Suprapubic skin (tissue), 4 donors: Measurements from ENCODE around the gene SYNPO. TPM values are rescaled to one million over a fixed set of nuclear protein-coding genes. Genes with fewer than 3 reads are reported as not detected.

Source experiments
- DNase-seq, 2 donors: peaks; one replicate each; pipeline ENCODE4 v3.0.0-alpha.2; 2019; ENCODE audit warnings: low spot score in 2 of 2
- H3K27ac ChIP-seq: fragments of 200-600 bp; sonication (generic); one replicate; pipeline ENCODE4 v1.5.1; 2019
- H3K27me3 ChIP-seq: fragments of 200-600 bp; sonication (generic); one replicate; pipeline ENCODE4 v1.5.1; 2019
- H3K36me3 ChIP-seq: fragments of 200-600 bp; sonication (generic); one replicate; pipeline ENCODE4 v1.5.1; 2019
- H3K4me1 ChIP-seq: fragments of 200-600 bp; sonication (generic); one replicate; pipeline ENCODE4 v1.5.1; 2019
- H3K4me3 ChIP-seq: fragments of 200-600 bp; sonication (generic); one replicate; pipeline ENCODE4 v1.5.1; 2019; ENCODE audit warnings: mild to moderate bottlenecking
- H3K9me3 ChIP-seq: fragments of 200-600 bp; sonication (generic); one replicate; pipeline ENCODE4 v1.5.1; 2019
- EP300 ChIP-seq: sonication (generic); formaldehyde crosslinking; IDR thresholded peaks from one replicate; pipeline ENCODE4 v1.6.1; 2017; ENCODE audit warnings: antibody characterized with exemption
- POLR2A ChIP-seq, 2 donors: fragments of 450-650 bp; IDR thresholded peaks; one replicate each; pipeline ENCODE4 v1.6.1; 2017; ENCODE audit warnings: antibody characterized with exemption in 2 of 2, mild to moderate bottlenecking in 2 of 2, moderate library complexity in 2 of 2
- POLR2AphosphoS5 ChIP-seq, 3 donors: sonication (generic); formaldehyde crosslinking; IDR thresholded peaks; one replicate each; pipeline ENCODE4 v1.6.1; 2017; ENCODE audit warnings: antibody characterized with exemption in 3 of 3
- WGBS: methylation state at CpG from one replicate; pipeline ENCODE4 v1.1.5; 2018; 5-methylcytosine and 5-hydroxymethylcytosine counted together
- total RNA-seq, 4 donors: library from RNA; depleted of rRNA; stranded (reverse); fragments of >200 nt; gene quantifications; one replicate each; pipeline ENCODE4 v1.1.0, GENCODE V29; 2016
- TF ChIP-seq, protein P1 (sequence below), 2 donors: fragments of 200-600 bp in 1 of 2; fragments of 450-650 bp in 1 of 2; sonication (generic) in 1 of 2; IDR thresholded peaks; one replicate each; pipeline ENCODE4 v1.5.1; 2016 to 2019; ENCODE audit warnings: antibody characterized with exemption in 2 of 2, mild to moderate bottlenecking in 1 of 2, moderate library complexity in 1 of 2

SYNPO gene
- total RNA-seq, 4 donors from 2014 or later: 3.3 to 8.5 (median 5.6) TPM

- TF ChIP-seq POLR2AphosphoS5 (IDR thresholded peaks at IDR 0.05) (no peak), EP300 (no peak), POLR2A (IDR thresholded peaks at IDR 0.05) (no peak)
- TF ChIP-seq, protein P1, sequence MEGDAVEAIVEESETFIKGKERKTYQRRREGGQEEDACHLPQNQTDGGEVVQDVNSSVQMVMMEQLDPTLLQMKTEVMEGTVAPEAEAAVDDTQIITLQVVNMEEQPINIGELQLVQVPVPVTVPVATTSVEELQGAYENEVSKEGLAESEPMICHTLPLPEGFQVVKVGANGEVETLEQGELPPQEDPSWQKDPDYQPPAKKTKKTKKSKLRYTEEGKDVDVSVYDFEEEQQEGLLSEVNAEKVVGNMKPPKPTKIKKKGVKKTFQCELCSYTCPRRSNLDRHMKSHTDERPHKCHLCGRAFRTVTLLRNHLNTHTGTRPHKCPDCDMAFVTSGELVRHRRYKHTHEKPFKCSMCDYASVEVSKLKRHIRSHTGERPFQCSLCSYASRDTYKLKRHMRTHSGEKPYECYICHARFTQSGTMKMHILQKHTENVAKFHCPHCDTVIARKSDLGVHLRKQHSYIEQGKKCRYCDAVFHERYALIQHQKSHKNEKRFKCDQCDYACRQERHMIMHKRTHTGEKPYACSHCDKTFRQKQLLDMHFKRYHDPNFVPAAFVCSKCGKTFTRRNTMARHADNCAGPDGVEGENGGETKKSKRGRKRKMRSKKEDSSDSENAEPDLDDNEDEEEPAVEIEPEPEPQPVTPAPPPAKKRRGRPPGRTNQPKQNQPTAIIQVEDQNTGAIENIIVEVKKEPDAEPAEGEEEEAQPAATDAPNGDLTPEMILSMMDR (IDR thresholded peaks at IDR 0.05): no peak
- H3K27me3 ChIP-seq: no peaks in the 10 kb centered on the region
- WGBS: 22% methylated on average over 8 of the region's 11 CpGs
- no peaks in the 10 kb centered on the region for H3K9me3 ChIP-seq
- H3K27ac ChIP-seq: peak overlapping the region; percentile 8
- DNase-seq: peak in 1 of 2 donors; percentile 82
- H3K36me3 ChIP-seq: no peaks in the 10 kb centered on the region
- no peak overlapping the region for H3K4me3 ChIP-seq
- peaks cover 41% of the 10 kb centered on the region for H3K4me1 ChIP-seq
Observed at GRCh38 chr5:150599917-150600511, 40.4 kb upstream of the SYNPO start.

GRCh38 chr5:150600616-150601490, 39.6 kb upstream of the SYNPO start:
- no peak for DNase-seq
- TF ChIP-seq POLR2A (IDR thresholded peaks at IDR 0.05) (no peak), EP300 (no peak), POLR2AphosphoS5 (IDR thresholded peaks at IDR 0.05) (no peak)
- TF ChIP-seq, protein P1 (IDR thresholded peaks at IDR 0.05): no peak
- no peaks in the 10 kb centered on the region for H3K36me3 ChIP-seq
- no peak overlapping the region for H3K4me3 ChIP-seq
- H3K27ac ChIP-seq: peak overlapping the region; percentile 8
- H3K9me3 ChIP-seq: no peaks in the 10 kb centered on the region
- 44% methylated on average over 19 of the region's 25 CpGs for WGBS
- H3K27me3 ChIP-seq: no peaks in the 10 kb centered on the region
- H3K4me1 ChIP-seq: peaks cover 41% of the 10 kb centered on the region

- WGBS: 69% methylated on average over 16 of the region's 16 CpGs
- peaks cover 41% of the 10 kb centered on the region for H3K4me1 ChIP-seq
- no peaks in the 10 kb centered on the region for H3K27me3 ChIP-seq
Observed at GRCh38 chr5:150601491-150602345, 38.7 kb upstream of the SYNPO start.

DNA sequence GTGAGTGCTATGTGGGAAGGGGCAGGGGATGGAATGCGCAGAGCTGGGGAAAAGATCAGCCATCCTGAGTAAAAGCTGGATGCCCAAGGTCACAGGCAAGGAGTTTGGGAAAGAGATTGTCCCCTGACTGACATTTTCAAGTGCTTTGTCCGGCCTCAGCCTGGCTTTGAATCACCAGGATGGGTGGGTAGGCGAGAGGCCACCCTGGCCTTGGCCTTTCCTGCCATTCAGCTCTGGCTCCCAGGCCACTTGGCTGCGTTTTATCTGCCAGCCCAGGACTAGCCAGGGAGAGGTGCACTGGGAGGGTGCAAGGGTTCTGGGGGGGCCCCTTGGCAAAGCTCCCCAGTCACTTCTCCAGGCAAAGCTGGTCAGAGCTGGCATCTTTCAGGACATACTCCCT, 37.4 kb upstream of the SYNPO start:
- H3K27ac ChIP-seq: no peak overlapping the region
- no peaks in the 10 kb centered on the region for H3K9me3 ChIP-seq
- no peak for DNase-seq
- WGBS: 84% methylated on average over 4 of the region's 4 CpGs
- peaks cover 41% of the 10 kb centered on the region for H3K4me1 ChIP-seq
- no peaks in the 10 kb centered on the region for H3K36me3 ChIP-seq
- TF ChIP-seq POLR2A (IDR thresholded peaks at IDR 0.05) (no peak), EP300 (no peak), POLR2AphosphoS5 (IDR thresholded peaks at IDR 0.05) (no peak)
- TF ChIP-seq, protein P1 (IDR thresholded peaks at IDR 0.05): no peak
- H3K4me3 ChIP-seq: no peak overlapping the region
- no peaks in the 10 kb centered on the region for H3K27me3 ChIP-seq

More at GRCh38 chr5:150601491-150602345, 38.7 kb upstream of the SYNPO start:
- DNase-seq: no peak
- H3K4me3 ChIP-seq: no peak overlapping the region
- H3K27ac ChIP-seq: no peak overlapping the region
- no peaks in the 10 kb centered on the region for H3K9me3 ChIP-seq
- no peaks in the 10 kb centered on the region for H3K36me3 ChIP-seq
- TF ChIP-seq EP300 (no peak), POLR2A (IDR thresholded peaks at IDR 0.05) (no peak), POLR2AphosphoS5 (IDR thresholded peaks at IDR 0.05) (no peak)
- TF ChIP-seq, protein P1 (IDR thresholded peaks at IDR 0.05): no peak
